DOHH2 (cell line): ENCODE measurements around the gene SMURF1.

Experiments used
- H3F3A ChIP-seq: fragments of 200-600 bp; sonication (generic), shearing (Covaris generic); 2 replicates; pipeline ENCODE4 v1.6.0; 2016; ENCODE audit warnings: antibody characterized with exemption, mild to moderate bottlenecking; ENCODE audit not compliant: control insufficient read depth, insufficient read depth
- H3K27ac ChIP-seq: fragments of 200-600 bp; sonication (generic); 2 replicates; pipeline ENCODE4 v1.5.1; 2014; ENCODE audit warnings: low read depth, mild to moderate bottlenecking, low read length, moderate library complexity
- H3K27me3 ChIP-seq: fragments of 200-600 bp; sonication (generic); 2 replicates; pipeline ENCODE4 v1.6.1; 2014; ENCODE audit warnings: mild to moderate bottlenecking, low read length, mixed read lengths; ENCODE audit not compliant: control insufficient read depth
- H3K36me3 ChIP-seq: fragments of 200-600 bp; sonication (generic); 2 replicates; pipeline ENCODE4 v1.6.1; 2014; ENCODE audit warnings: mild to moderate bottlenecking, low read length, moderate library complexity, mixed read lengths; ENCODE audit not compliant: control insufficient read depth
- H3K4me1 ChIP-seq: fragments of 200-600 bp; sonication (generic); 2 replicates; pipeline ENCODE4 v1.6.1; 2014; ENCODE audit warnings: mild to moderate bottlenecking, low read length, mixed read lengths; ENCODE audit not compliant: control insufficient read depth
- H3K4me2 ChIP-seq: fragments of 200-600 bp; sonication (generic); 2 replicates; pipeline ENCODE4 v1.6.0; 2014; ENCODE audit warnings: mild to moderate bottlenecking, low read length, moderate library complexity
- H3K4me3 ChIP-seq: fragments of 200-600 bp; sonication (generic); 2 replicates; pipeline ENCODE4 v1.5.1; 2014; ENCODE audit warnings: mild to moderate bottlenecking, low read length, mixed read lengths
- H3K79me2 ChIP-seq: fragments of 200-600 bp; sonication (generic); 2 replicates; pipeline ENCODE4 v1.6.1; 2014; ENCODE audit warnings: mild to moderate bottlenecking, low read length, mixed read lengths; ENCODE audit not compliant: control insufficient read depth
- H3K9me2 ChIP-seq: fragments of 200-600 bp; sonication (generic); replicated peaks from 2 replicates; pipeline ENCODE4 v1.6.1; 2014; ENCODE audit warnings: mild to moderate bottlenecking, low read length, mixed read lengths; ENCODE audit not compliant: control insufficient read depth
- H3K9me3 ChIP-seq: fragments of 200-600 bp; sonication (generic); 2 replicates; pipeline ENCODE4 v1.6.1; 2014; ENCODE audit warnings: antibody characterized with exemption, low read length, mixed read lengths; ENCODE audit not compliant: control insufficient read depth, insufficient read depth
- H4K20me1 ChIP-seq: fragments of 200-600 bp; sonication (generic); 2 replicates; pipeline ENCODE4 v1.6.0; 2014; ENCODE audit warnings: low read depth, mild to moderate bottlenecking, antibody characterized with exemption, low read length, moderate library complexity; ENCODE audit not compliant: control insufficient read depth, insufficient read depth
- CTCF ChIP-seq: fragments of 200-600 bp; sonication (generic); IDR thresholded peaks from one replicate; pipeline ENCODE4 v1.5.1; 2014; ENCODE audit warnings: antibody characterized with exemption, mild to moderate bottlenecking, low read depth, low read length; ENCODE audit not compliant: poor library complexity, severe bottlenecking
- EZH2phosphoT487 ChIP-seq: fragments of 200-600 bp; sonication (generic); IDR thresholded peaks from 2 replicates; pipeline ENCODE4 v1.6.1; 2017; ENCODE audit warnings: borderline replicate concordance, mild to moderate bottlenecking, antibody characterized with exemption, low read length, moderate library complexity, mixed read lengths

SMURF1 gene

GRCh38 chr7:99035723-99036545, 108.0 kb downstream of the SMURF1 start:
- H3K4me3 ChIP-seq = no peak overlapping the region
- no peaks in the 10 kb centered on the region for H3K9me2 ChIP-seq
- H3F3A ChIP-seq = 0 out of 2 replicates have a peak, but pooled peaks cover 3% of the 10 kb centered on the region
- H3K4me2 ChIP-seq = peak overlapping the region; percentile 19; the same call in 1 of the 2 replicates
- no peaks in the 10 kb centered on the region for H3K79me2 ChIP-seq
- no peak overlapping the region for H3K27ac ChIP-seq
- H4K20me1 ChIP-seq = peaks cover 12% of the 10 kb centered on the region; the same call in 1 of the 2 replicates
- TF ChIP-seq EZH2phosphoT487 (no peak), CTCF (no peak)
- H3K36me3 ChIP-seq = peaks cover 94% of the 10 kb centered on the region
- peaks cover 13% of the 10 kb centered on the region for H3K4me1 ChIP-seq
- no peaks in the 10 kb centered on the region for H3K9me3 ChIP-seq
- H3K27me3 ChIP-seq = no peaks in the 10 kb centered on the region

- H3K79me2 ChIP-seq = no peaks in the 10 kb centered on the region
- H4K20me1 ChIP-seq = peaks cover 10% of the 10 kb centered on the region; the same call in 1 of the 2 replicates
- H3K27me3 ChIP-seq = no peaks in the 10 kb centered on the region
- H3K9me3 ChIP-seq = no peaks in the 10 kb centered on the region
- peaks cover 94% of the 10 kb centered on the region for H3K36me3 ChIP-seq
- peaks cover 13% of the 10 kb centered on the region for H3K4me1 ChIP-seq
- H3K9me2 ChIP-seq = no peaks in the 10 kb centered on the region
- H3K4me2 ChIP-seq = no peak overlapping the region
- H3K4me3 ChIP-seq = no peak overlapping the region
- no peak for TF ChIP-seq CTCF
- no peak for TF ChIP-seq EZH2phosphoT487
- 0 out of 2 replicates have a peak, but pooled peaks cover 3% of the 10 kb centered on the region for H3F3A ChIP-seq
- H3K27ac ChIP-seq = no peak overlapping the region
Observed at GRCh38 chr7:99034932-99035722, 108.8 kb downstream of the SMURF1 start.

- H4K20me1 ChIP-seq = peaks cover 5% of the 10 kb centered on the region; the same call in 1 of the 2 replicates
- H3K79me2 ChIP-seq = no peaks in the 10 kb centered on the region
- peaks cover 13% of the 10 kb centered on the region for H3K4me1 ChIP-seq
- no peaks in the 10 kb centered on the region for H3K27me3 ChIP-seq
- no peaks in the 10 kb centered on the region for H3K9me2 ChIP-seq
- H3K27ac ChIP-seq = no peak overlapping the region
- no peaks in the 10 kb centered on the region for H3K9me3 ChIP-seq
- TF ChIP-seq EZH2phosphoT487 (no peak), CTCF (no peak)
- no peak overlapping the region for H3K4me2 ChIP-seq
- H3K36me3 ChIP-seq = peaks cover 100% of the 10 kb centered on the region
- H3F3A ChIP-seq = no peaks in the 10 kb centered on the region
- H3K4me3 ChIP-seq = no peak overlapping the region
Observed at GRCh38 chr7:99033765-99034164, 110.1 kb downstream of the SMURF1 start.
